Stimulated activated CD8-positive, alpha-beta memory T cell treated with anti-CD3 and anti-CD28 coated beads, Interleukin-15, amount 100 ng/mL, for 48 hours (primary cell): ENCODE measurements around the gene GRAMD4.

Source experiments
- DNase-seq, 2 donors: peaks; one replicate each; pipeline ENCODE4 v3.0.0-alpha.2; 2020; ENCODE audit warnings: low read depth in 2 of 2

GRAMD4 gene

GRCh38 chr22:46596819-46597218 lies 23.4 kb upstream of the GRAMD4 start:
- no peak for DNase-seq

DNA sequence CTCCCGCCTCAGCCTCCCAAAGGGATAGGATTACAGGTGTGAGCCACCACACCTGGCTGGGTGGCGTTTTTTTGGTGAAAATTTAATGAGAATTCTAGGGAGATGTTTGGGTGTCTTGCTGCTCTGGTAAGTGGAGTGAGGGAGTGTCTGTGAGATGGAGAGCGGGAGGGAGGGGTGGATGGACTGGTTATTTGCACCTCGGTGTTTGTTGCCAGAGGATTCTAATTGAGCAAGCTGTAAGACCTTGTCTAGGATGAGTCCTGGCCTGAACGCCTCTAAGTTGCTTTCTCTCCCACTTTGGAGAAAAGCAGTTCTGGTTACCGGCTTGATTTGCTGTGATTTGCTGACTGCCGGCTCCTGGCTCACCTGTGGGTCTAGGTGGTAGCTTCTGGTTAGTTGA lies 22.0 kb upstream of the GRAMD4 start:
- DNase-seq, result no peak

DNA sequence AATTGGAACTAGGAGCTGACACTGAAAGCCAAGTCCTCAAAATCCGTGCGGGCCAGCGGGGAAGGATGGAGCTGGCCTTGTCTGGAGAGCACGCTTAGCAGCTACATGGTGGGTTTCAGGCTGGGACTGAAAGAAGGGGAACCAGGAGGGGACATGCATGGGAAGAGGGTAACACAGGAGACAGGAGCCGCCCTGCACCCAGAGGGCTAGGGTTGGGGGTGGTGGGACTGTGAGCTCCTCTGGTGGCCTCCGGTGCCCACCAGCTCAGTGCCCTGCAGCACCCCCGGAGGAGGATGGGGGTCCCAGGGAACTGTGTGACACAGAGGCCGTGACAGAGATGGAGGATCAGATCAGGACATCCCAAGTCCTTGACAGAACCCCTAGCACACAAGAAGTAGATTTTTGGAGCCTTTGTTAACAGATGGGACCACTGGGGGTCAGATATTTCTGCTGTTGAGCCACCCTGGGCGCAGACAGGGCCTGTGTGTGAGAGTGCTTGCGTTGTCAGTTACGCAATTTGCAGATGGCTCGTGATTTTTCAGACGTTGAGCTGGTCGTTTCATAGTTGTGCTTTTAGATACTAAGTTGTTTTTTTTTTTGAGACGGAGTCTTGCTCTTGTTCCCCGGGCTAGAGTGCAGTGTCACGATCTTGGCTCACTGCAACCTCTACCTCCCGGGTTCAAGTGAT lies 21.3 kb upstream of the GRAMD4 start:
- no peak for DNase-seq

DNA sequence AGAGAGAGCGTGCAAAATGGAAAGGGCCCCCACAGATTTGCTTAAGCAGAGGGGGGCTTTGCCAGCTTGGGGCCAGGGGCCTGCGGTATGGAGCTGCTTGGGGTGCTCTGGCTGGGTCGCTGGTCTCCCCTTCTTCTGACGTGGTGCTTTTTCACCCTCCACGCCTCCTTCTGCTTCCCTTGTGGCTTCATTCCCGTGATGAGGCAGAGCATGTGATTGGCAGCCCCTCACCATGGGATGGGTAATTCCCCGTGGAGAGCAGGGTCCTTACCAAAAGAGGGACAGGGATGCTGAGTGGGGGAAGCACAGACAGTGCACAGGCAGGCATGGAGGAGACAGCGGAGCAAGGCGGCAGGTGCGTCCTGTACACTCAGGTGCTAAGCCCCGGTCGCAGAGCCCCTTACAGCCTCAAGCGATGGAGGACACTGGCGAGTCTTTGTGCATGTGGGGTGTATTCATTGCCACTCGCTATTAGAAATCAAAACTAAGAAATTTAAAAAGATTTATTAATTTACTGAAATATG lies 19.9 kb upstream of the GRAMD4 start:
- no peak for DNase-seq

DNA sequence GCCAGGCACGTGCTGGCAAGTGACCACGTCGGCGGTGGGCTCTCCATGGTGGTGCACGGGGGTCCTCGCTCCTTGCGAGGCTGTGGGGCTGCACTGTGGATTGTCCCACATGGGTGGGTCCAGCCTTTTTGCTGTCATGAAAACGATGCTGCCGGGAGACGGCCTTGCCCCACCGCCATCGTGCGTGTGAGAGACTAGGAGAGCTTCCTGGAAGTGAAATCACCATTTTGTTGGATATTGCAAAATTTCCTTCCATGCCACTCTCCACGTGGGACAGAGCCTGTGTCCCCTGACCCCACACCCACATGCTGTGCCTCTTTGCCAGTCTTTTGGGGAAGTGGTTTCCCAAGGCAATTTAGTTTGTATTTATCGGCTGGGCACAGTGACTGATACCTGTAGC lies 18.2 kb upstream of the GRAMD4 start:
- no peak for DNase-seq

- peak; percentile 66 to 76 for DNase-seq
Observed at GRCh38 chr22:46604306-46604690, 15.9 kb upstream of the GRAMD4 start.

GRCh38 chr22:46605117-46605516 lies 15.1 kb upstream of the GRAMD4 start:
- DNase-seq, result no peak

DNA sequence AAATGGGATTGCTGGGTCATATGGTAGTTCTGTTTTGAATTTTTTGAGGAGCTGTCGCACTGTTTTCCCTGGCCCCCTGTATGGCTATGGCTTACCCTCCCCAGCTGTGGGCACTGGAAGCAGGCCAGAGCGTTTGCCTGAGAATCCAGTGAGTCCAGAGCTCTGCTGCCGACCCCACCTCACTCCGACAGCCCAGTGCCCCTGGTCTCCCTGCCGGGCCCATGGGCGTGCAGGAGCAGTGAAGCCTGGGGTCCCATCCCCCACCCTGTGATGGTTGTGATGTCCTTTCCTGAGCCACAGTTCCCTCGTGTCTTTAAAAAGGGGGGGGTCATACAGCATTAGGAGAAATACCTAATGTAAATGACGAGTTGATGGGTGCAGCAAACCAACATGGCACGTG lies 13.3 kb upstream of the GRAMD4 start:
- DNase-seq, result no peak

GRCh38 chr22:46607483-46608114 lies 12.6 kb upstream of the GRAMD4 start:
- no peak for DNase-seq

GRCh38 chr22:46609175-46609690 lies 11.0 kb upstream of the GRAMD4 start:
- no peak for DNase-seq

DNA sequence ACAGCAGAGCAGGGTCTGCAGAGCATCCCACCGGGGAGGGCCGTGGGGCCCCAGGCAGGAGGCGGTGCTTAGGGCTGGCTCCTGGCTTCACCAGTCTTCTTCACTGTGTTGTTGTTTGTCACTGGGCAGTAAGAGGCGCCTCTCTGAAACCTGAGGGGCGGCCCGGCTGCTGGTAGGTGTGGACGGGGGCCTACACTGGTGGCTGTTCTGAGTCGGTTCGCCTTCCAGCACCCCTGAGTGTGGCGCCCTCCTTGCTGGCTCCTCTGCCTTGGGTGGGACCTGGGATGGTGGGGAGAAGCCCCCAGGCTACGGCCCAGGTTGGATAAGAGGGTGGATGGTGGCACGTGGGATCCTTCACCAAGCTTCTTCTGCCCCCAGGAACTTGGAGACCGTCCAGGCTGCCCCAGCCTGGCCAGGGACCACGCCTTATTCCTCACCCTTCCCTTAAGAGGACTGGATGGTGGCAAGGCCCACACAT lies 10.4 kb upstream of the GRAMD4 start:
- no peak for DNase-seq

DNA sequence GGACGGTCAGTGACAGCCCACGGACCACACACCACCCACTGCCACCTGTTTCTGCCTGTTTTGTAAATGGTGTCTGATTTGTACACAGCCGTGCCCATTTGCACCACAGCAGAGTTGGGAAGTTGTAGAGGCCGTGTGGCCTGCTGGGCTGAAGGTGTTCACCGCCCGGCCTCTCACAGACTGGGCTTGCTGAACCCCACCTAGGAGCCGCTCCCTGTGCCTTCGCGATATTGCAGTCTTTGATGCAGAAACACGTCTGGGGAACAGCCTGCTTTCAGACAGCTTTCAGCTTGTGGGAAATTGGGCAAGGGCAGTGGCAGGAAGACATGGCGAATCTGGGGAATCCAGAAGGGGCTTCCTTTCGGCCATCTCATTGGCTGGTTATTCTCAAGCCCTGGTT lies 9.8 kb upstream of the GRAMD4 start:
- no peak for DNase-seq

DNA sequence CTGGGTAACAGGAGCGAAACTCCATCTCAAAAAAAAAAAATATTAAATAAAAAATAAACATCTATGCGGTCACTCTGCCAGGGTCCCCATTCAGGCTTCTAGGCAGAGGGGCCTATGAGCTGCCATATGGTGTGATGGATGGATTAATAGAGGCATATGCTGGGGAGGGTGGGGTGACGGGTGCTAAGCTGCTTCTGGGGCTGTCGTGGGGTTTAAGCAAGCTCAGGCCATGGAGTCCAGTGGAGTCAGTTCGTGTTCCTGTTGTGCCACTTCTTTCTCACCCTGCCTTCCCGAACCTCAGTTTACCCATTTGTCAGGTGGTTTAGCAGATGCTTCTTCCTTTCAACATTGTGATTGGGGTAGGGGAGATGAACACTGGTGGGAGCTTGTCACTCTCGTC lies 9.0 kb upstream of the GRAMD4 start:
- no peak for DNase-seq

GRCh38 chr22:46612341-46612903 lies 7.8 kb upstream of the GRAMD4 start:
- no peak for DNase-seq

DNA sequence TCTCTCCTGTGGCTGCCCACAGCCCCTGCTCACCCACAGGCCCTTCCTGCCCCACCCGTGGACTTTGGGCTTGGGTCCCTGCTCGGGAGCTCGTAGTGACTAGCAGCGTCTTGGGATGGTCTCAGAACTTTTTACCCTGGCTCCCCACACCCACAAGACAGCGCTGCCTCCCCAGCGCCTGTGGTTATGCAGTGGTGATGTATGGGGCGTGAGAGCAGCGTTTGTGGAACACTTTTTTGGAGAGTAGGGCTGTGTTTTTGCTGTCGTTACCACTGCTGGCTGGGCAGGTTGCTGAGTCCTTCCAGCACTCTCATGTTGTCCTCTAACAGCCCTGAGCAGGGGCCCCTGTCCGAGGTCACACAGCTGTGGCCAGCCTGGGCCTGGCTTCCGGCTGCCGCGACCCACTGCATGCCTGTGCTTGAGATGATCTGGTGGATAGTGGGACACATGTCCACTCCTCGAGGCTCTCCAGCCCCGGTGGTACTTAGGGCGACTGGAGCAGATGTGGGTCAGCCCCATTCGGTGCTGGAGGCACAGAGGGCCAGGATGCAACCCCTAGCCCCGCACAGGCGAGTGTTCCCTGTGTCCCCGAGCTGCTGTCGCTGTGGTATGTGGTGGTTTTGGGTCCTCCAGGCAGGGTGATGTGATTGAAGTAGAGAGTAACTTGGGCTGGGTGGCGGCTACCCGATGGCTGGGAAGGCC lies 7.1 kb upstream of the GRAMD4 start:
- peak; percentile 29 to 30 for DNase-seq

DNA sequence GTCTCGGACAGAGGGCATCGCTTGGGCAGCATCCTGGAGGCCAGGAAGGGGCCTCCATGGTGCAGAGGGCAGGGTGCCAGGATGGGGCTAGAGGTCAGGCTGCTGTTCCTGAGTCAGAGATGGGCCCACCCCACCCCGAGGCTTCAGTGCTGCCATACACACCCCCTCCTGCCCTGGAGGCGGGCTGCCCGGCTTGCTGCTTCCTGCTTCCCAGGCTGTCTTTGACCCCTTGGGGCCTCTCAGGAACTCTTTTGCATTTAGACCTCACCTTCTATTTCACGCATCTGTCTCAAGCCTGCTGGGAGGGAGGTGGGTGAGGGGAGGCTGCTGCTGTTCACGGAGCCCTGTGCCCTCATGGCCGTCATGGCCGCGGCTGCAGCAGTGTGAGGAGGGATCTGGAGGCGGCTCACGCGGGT lies 6.6 kb upstream of the GRAMD4 start:
- no peak for DNase-seq

- DNase-seq, result peak; percentile 29 to 38
Observed at GRCh38 chr22:46614025-46614931, 5.9 kb upstream of the GRAMD4 start.

- DNase-seq, result no peak
Observed at GRCh38 chr22:46617207-46617985, 2.8 kb upstream of the GRAMD4 start.

DNA sequence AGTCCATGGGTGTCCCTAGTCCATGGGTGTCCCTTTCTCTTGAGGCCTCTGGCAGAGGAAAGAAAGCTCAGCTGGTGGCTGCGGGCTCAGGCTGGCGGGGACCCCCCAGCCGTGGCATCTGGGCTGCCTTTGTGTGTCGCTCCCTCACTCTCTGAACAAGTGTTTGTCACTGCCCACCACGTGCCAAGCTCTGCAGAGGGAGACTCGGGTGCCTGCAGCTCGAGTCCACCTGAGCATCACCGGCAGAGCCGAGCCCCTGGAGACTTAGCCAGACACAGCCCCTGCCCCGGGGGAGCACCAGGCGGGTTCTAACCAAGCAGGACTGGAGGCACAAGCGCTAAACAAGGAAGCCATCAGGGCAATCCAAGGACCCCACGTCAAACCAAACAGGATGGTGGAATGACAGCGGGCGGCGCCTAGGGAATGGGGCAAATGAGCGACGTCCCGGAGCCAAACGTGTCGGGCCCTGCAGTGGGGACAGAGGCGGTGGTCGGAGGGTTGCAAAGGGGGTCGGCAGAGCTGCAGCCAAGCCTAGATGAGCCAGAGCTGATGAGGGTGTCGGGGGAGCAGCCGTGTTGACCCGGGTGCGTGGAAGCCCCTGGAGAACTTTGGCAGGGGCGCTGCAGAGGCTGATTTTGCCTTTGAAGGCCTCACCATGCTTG lies 2.1 kb upstream of the GRAMD4 start:
- no peak for DNase-seq

DNA sequence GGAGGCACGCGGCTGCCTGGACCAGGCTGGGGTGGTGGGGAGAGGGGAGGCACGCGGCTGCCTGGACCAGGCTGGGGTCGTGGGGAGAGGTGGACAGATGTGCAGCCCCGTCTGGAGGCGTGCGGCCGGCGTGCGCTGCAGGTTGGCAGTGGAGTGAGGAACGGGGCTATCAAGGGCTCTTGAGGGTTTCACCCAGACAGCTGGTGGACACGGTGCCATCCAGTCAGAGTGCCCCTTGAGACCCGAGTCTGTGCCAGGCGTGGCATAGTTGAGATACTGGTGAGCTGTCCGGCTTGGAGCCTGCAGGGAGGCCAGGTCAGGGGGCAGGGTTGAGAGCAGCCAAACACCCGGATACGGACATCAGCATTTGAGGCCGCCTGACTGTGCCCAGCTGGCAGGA lies 1.5 kb upstream of the GRAMD4 start:
- no peak for DNase-seq
